ENCODE results near the gene TECPR2. TPM values are rescaled to one million over a fixed set of nuclear protein-coding genes. Genes with fewer than 3 reads are reported as not detected.
A peak's percentile ranks its signal among the peaks of the same experiment; 100 is the strongest.

TECPR2 gene
- total and polyA plus RNA-seq, 4 experiments from 2014 or later: 0.89 to 12.6 (median 7.8) TPM

GRCh38 chr14:102523569-102524450 is 161.1 kb downstream of the TECPR2 start:
- no peak overlapping the region for H3K27ac ChIP-seq (ENCODE audit: low read depth, low read length)
- ChIA-PET POLR2A (ENCODE audit: partially characterized antibody) (interaction anchor here (0.7 to 2.9 kb wide), 5 partner anchors 14 to 171 kb away, joined by 3 to 9 read pairs (median 8); partner anchors contain the start of genes ANKRD9 and RCOR1), CTCF (ENCODE audit: partially characterized antibody) (interaction anchor here (0.5 to 12.2 kb wide), 9 partner anchors 15 to 85 kb away, joined by 3 to 252 read pairs (median 5); no protein-coding TSS in a partner anchor)
- H3K9me3 Mint-ChIP-seq: no peaks in the 10 kb centered on the region
- H3K4me3 Mint-ChIP-seq: peak overlapping the region; percentile 33 to 93 (median 74)
- H3K4me1 Mint-ChIP-seq: peaks cover 14 to 30% (median 24%) of the 10 kb centered on the region in 4 donors
- no peaks in the 10 kb centered on the region for H3K9me3 ChIP-seq (ENCODE audit: control insufficient read depth in 1 of 2, low read length in 2 of 2)
- H3K4me3 ChIP-seq (ENCODE audit: low read length in 2 of 2): peak overlapping the region in 1 of 2 donors; percentile 59
- H3K27me3 Mint-ChIP-seq: no peaks in the 10 kb centered on the region
- no peaks in the 10 kb centered on the region for H3K36me3 ChIP-seq (ENCODE audit: insufficient read depth, low read length)
- no peak for DNase-seq
- peaks cover 22% of the 10 kb centered on the region for H3K4me1 ChIP-seq (ENCODE audit: insufficient read depth, low read length)
- H3K27me3 ChIP-seq (ENCODE audit: insufficient read depth, low read length): no peaks in the 10 kb centered on the region
- H3K36me3 Mint-ChIP-seq: no peaks in the 10 kb centered on the region
- H3K27ac Mint-ChIP-seq: peak overlapping the region in 6 of 7 donors; percentile 25 to 90 (median 72)
- intact Hi-C loops (cut with micrococcal nuclease): loop anchor here (2.0 to 5.0 kb wide), 2 partner anchors 171 to 393 kb away; no protein-coding TSS in a partner anchor

DNA sequence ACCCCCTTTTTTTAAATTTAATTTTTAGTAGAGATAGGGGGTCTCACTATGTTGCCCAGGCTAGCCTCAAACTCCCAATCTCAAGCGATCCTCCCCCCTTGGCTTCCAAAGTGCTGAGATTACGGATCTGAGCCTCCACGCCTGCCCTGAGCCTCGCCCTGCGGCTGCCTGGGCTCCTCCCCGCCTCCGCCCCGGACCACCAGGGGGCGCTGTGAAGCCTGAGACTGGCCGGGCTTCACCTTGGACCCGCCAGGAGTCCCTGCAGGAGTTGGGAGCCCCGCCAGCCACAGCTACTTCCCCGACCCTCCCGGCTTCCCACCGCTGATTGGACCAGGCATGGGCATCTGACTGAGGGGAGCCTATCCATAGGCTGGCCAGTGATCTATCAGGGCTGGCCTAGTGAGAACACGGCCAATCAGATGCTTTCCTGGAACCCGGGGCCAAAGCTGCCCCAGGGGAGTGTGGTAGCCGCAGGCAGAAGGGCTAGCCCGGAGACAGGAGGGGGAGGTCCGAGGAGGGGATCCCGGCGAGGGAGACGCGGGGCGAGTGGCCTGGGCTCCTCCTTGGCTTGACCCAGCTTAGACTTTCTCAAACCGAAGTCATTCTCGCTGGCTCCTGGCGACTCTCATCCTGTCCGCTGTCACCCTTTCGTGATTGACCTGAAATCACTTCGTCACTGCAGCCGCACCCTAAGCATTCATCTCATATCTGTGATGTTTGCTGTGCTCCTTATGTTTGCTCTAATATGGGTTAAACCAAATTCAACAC is 161.9 kb downstream of the TECPR2 start:
- H3K36me3 ChIP-seq (ENCODE audit: insufficient read depth, low read length): no peaks in the 10 kb centered on the region
- H3K36me3 Mint-ChIP-seq: no peaks in the 10 kb centered on the region
- peak overlapping the region; percentile 48 for H3K27ac ChIP-seq (ENCODE audit: low read depth, low read length)
- H3K27me3 ChIP-seq (ENCODE audit: insufficient read depth, low read length): no peaks in the 10 kb centered on the region
- ChIA-PET POLR2A (ENCODE audit: partially characterized antibody) (interaction anchor here (0.7 to 2.9 kb wide), 7 partner anchors 15 to 170 kb away, joined by 3 to 9 read pairs (median 4); partner anchors contain the start of genes ANKRD9 and RCOR1), CTCF (ENCODE audit: partially characterized antibody) (interaction anchor here (0.6 to 12.2 kb wide), 16 partner anchors 9 to 393 kb away, joined by 3 to 252 read pairs (median 6); partner anchors contain the start of genes ANKRD9 and ZNF839)
- no peaks in the 10 kb centered on the region for H3K9me3 ChIP-seq (ENCODE audit: control insufficient read depth in 1 of 2, low read length in 2 of 2)
- H3K4me1 Mint-ChIP-seq: peaks cover 14 to 31% (median 24%) of the 10 kb centered on the region in 4 donors
- H3K4me1 ChIP-seq (ENCODE audit: insufficient read depth, low read length): peaks cover 22% of the 10 kb centered on the region
- no peaks in the 10 kb centered on the region for H3K9me3 Mint-ChIP-seq
- no peaks in the 10 kb centered on the region for H3K27me3 Mint-ChIP-seq
- intact Hi-C loops (cut with micrococcal nuclease): loop anchor here (1.0 to 5.0 kb wide), 3 partner anchors 68 to 393 kb away; partner anchors contain the start of gene RCOR1
- peak overlapping the region; percentile 70 to 95 (median 90) for H3K27ac Mint-ChIP-seq
- H3K4me3 ChIP-seq (ENCODE audit: low read length in 2 of 2): peak overlapping the region; percentile 59 to 87
- DNase-seq: peak; percentile 84 to 91 (median 87)
- H3K4me3 Mint-ChIP-seq: peak overlapping the region; percentile 80 to 93 (median 89)

GRCh38 chr14:102525219-102525928 is 162.6 kb downstream of the TECPR2 start:
- Histone ChIP-seq H3K27ac (ENCODE audit: low read depth, low read length) (peak overlapping the region; percentile 48), H3K9me3 (ENCODE audit: control insufficient read depth in 1 of 2, low read length in 2 of 2) (no peaks in the 10 kb centered on the region), H3K4me1 (ENCODE audit: insufficient read depth, low read length) (peaks cover 22% of the 10 kb centered on the region), H3K36me3 (ENCODE audit: insufficient read depth, low read length) (no peaks in the 10 kb centered on the region), H3K27me3 (ENCODE audit: insufficient read depth, low read length) (no peaks in the 10 kb centered on the region), H3K4me3 (ENCODE audit: low read length in 2 of 2) (peak overlapping the region; percentile 59 to 87)
- H3K27ac Mint-ChIP-seq: peak overlapping the region; percentile 70 to 95 (median 90)
- H3K4me1 Mint-ChIP-seq: peaks cover 16 to 34% (median 24%) of the 10 kb centered on the region in 4 donors
- peak overlapping the region; percentile 80 to 93 (median 89) for H3K4me3 Mint-ChIP-seq
- H3K27me3 Mint-ChIP-seq: no peaks in the 10 kb centered on the region
- CTCF ChIA-PET (ENCODE audit: partially characterized antibody): interaction anchor here (0.6 to 12.2 kb wide), 17 partner anchors 9 to 393 kb away, joined by 3 to 252 read pairs (median 5); partner anchors contain the start of genes ANKRD9 and ZNF839
- POLR2A ChIA-PET (ENCODE audit: partially characterized antibody): interaction anchor here (1.0 to 2.9 kb wide), 7 partner anchors 16 to 169 kb away, joined by 3 to 9 read pairs (median 4); partner anchors contain the start of genes ANKRD9, CINP, RCOR1 and TECPR2
- no peaks in the 10 kb centered on the region for H3K36me3 Mint-ChIP-seq
- DNase-seq: peak; percentile 48 to 69 (median 57)
- intact Hi-C loops (cut with micrococcal nuclease): loop anchor here (1.0 to 2.0 kb wide), 2 partner anchors 67 to 169 kb away; partner anchors contain the start of gene RCOR1
- H3K9me3 Mint-ChIP-seq: peaks cover 0 to 2% (median 0%) of the 10 kb centered on the region in 8 donors

GRCh38 chr14:102525929-102526497 is 163.3 kb downstream of the TECPR2 start:
- intact Hi-C loops (cut with micrococcal nuclease): loop anchor here (1.0 to 2.0 kb wide), 2 partner anchors 66 to 169 kb away; partner anchors contain the start of gene RCOR1
- Mint-ChIP-seq H3K9me3 (peaks cover 0 to 2% (median 0%) of the 10 kb centered on the region in 8 donors), H3K4me1 (peaks cover 17 to 40% (median 27%) of the 10 kb centered on the region in 4 donors), H3K4me3 (peak overlapping the region in 6 of 8 donors; percentile 71 to 92 (median 80)), H3K36me3 (no peaks in the 10 kb centered on the region), H3K27ac (peak overlapping the region in 6 of 7 donors; percentile 70 to 95 (median 86)), H3K27me3 (no peaks in the 10 kb centered on the region)
- no peak overlapping the region for H3K27ac ChIP-seq (ENCODE audit: low read depth, low read length)
- no peaks in the 10 kb centered on the region for H3K27me3 ChIP-seq (ENCODE audit: insufficient read depth, low read length)
- no peak for DNase-seq
- peaks cover 27% of the 10 kb centered on the region for H3K4me1 ChIP-seq (ENCODE audit: insufficient read depth, low read length)
- ChIA-PET CTCF (ENCODE audit: partially characterized antibody) (interaction anchor here (0.6 to 12.2 kb wide), 10 partner anchors 10 to 212 kb away, joined by 3 to 252 read pairs (median 6); partner anchors contain the start of gene ANKRD9), POLR2A (ENCODE audit: partially characterized antibody) (interaction anchor here (1.1 to 1.2 kb wide), 2 partner anchors 45 to 164 kb away, joined by 3 read pairs; partner anchors contain the start of genes CINP and TECPR2)
- H3K36me3 ChIP-seq (ENCODE audit: insufficient read depth, low read length): no peaks in the 10 kb centered on the region
- H3K9me3 ChIP-seq (ENCODE audit: control insufficient read depth in 1 of 2, low read length in 2 of 2): no peaks in the 10 kb centered on the region
- H3K4me3 ChIP-seq (ENCODE audit: low read length in 2 of 2): no peak overlapping the region

GRCh38 chr14:102528431-102529170 is 165.9 kb downstream of the TECPR2 start:
- ChIA-PET CTCF (ENCODE audit: partially characterized antibody) (interaction anchor here (1.5 kb wide), 1 partner anchor 66 kb away, joined by 6 read pairs; no protein-coding TSS in a partner anchor), POLR2A (ENCODE audit: partially characterized antibody) (no interaction called here)
- peaks cover 0 to 2% (median 0%) of the 10 kb centered on the region in 8 donors for H3K9me3 Mint-ChIP-seq
- DNase-seq: no peak
- Histone ChIP-seq H3K27me3 (ENCODE audit: insufficient read depth, low read length) (no peaks in the 10 kb centered on the region), H3K4me3 (ENCODE audit: low read length in 2 of 2) (no peak overlapping the region), H3K27ac (ENCODE audit: low read depth, low read length) (no peak overlapping the region), H3K4me1 (ENCODE audit: insufficient read depth, low read length) (peaks cover 23% of the 10 kb centered on the region), H3K9me3 (ENCODE audit: control insufficient read depth in 1 of 2, low read length in 2 of 2) (no peaks in the 10 kb centered on the region), H3K36me3 (ENCODE audit: insufficient read depth, low read length) (no peaks in the 10 kb centered on the region)
- peak overlapping the region in 1 of 7 donors; percentile 29 for H3K27ac Mint-ChIP-seq
- peaks cover 14 to 34% (median 23%) of the 10 kb centered on the region in 4 donors for H3K4me1 Mint-ChIP-seq
- intact Hi-C loops (cut with micrococcal nuclease): no loop called here
- no peaks in the 10 kb centered on the region for H3K36me3 Mint-ChIP-seq
- no peaks in the 10 kb centered on the region for H3K27me3 Mint-ChIP-seq
- H3K4me3 Mint-ChIP-seq: no peak overlapping the region
